Embryonic facial prominence (tissue), 1 donor: Measurements from ENCODE around the gene SNX11.

Experiments used
- DNase-seq: peaks from one replicate; pipeline ENCODE4 v3.0.0-alpha.2; 2016; ENCODE audit errors: extremely low spot score

SNX11 gene

DNA sequence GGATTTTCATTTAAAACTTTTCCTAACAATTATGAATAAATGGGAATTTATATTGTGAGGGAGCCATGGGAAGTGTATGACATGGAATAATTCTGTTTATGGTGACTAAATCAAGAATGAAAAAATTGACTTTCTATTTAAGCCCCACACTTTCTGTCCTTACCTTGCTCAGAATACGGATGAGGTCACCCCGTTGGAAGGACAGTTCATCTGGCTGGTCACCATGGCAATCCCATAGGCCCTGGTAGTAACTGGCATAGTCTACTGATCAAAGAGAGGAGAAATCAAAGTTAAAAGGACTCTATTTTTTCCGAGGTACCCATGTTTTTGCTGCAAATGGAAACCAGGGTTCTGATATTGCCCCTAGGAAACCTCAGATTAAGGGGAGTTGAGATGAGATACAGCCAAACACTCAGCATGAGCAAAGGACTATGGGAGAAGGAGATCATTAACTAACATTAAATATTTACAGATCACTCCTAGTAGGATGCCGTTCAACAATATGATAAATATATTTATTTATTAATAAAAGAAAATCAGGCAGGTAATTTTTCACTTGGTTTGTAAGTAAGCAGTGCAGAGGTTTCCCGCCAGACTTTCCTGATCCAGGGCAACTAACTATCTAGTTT lies 54.9 kb downstream of the SNX11 start:
- no peak for DNase-seq

DNA sequence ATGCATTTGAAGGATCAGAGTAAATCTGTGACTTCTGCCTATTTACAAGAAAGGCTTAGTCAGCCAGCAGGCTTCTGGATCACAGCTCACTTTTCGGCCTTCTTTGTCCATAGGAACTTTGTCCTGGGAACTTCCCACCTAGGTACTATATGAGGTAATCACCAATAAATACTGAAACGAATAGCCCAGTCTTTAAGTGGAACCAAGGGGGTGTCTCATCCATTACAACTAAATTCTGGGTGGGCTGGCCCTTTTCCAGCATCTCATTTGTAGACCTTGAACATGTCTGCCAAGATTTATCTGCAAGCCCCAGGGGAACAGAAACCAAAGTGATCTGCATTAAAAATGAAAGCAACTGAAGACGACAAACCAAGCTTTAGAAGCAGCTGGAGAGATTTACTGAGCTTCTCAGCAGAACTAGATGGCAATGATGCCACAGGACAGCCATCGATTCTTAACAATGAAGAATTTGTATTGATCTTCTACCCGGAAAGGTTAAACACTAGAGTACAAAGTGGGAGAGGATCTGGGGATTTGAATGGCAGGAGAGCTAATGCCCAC lies 55.5 kb downstream of the SNX11 start:
- no peak for DNase-seq

DNA sequence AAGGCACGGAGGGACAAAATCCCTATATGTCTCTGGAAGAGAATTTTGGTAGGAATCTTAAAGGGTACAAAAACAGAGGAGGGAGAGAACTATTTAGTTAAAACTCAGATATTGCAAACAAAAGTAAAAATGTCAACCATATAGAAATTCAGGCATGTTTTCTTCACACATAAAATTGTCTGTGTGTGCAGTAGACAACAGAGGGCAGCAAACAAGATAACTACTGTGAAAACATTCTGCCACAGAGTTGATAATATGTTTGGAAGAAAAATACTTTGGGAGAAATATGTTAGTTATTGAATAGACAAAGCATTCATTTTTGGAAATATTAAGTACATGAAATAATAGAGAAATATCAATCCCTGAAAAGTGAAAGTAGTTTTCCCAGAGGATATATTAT lies 56.2 kb downstream of the SNX11 start:
- DNase-seq = no peak

DNA sequence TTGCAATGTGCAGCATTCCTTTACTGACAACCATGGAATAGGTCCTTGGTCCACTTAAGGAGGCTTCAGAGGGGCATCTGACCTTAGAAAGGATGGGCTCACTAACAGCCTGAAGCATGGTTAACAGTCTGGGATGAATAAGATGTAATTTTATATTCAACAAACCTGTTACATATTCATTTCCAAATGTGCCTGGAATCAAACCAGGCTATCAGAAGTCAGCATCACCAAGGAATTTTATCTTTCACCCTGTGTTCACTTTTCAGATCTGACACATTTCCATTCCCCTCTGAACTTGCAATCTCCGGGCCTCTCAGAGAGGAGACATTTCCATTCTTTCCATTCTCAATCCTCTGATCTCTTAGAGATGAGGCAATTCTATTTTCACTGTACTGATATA lies 62.4 kb downstream of the SNX11 start:
- no peak for DNase-seq
